Osteocyte (in vitro differentiated cells): ENCODE data around the gene TIMM44. TPM values are rescaled to one million over a fixed set of nuclear protein-coding genes. Genes with fewer than 3 reads are reported as not detected.

Experiments
- DNase-seq: peaks from one replicate; pipeline ENCODE4 v3.0.0; 2021; ENCODE audit warnings: mixed read lengths; ENCODE audit not compliant: unreplicated experiment; ENCODE audit errors: extremely low spot score
- H3K27ac Mint-ChIP-seq: one replicate; pipeline ENCODE4 v1.8.0; 2021; ENCODE audit warnings: mild to moderate bottlenecking, mixed read lengths; ENCODE audit not compliant: unreplicated experiment
- H3K27me3 Mint-ChIP-seq: one replicate; pipeline ENCODE4 v1.8.0; 2021; ENCODE audit warnings: mixed read lengths; ENCODE audit not compliant: unreplicated experiment
- H3K36me3 Mint-ChIP-seq: one replicate; pipeline ENCODE4 v1.8.0; 2021; ENCODE audit warnings: mixed read lengths; ENCODE audit not compliant: unreplicated experiment
- H3K4me1 Mint-ChIP-seq: one replicate; pipeline ENCODE4 v1.8.0; 2021; ENCODE audit warnings: mixed read lengths; ENCODE audit not compliant: unreplicated experiment
- H3K4me3 Mint-ChIP-seq: one replicate; pipeline ENCODE4 v1.8.0; 2021; ENCODE audit warnings: mild to moderate bottlenecking, moderate library complexity, mixed read lengths; ENCODE audit not compliant: unreplicated experiment
- H3K9me3 Mint-ChIP-seq: one replicate; pipeline ENCODE4 v1.8.0; 2021; ENCODE audit warnings: mixed read lengths; ENCODE audit not compliant: unreplicated experiment
- CTCF ChIP-seq: fragments of 200-600 bp; sonication (generic); IDR thresholded peaks from 2 replicates; pipeline ENCODE4 v1.5.0; 2021; ENCODE audit warnings: antibody characterized with exemption, mild to moderate bottlenecking, moderate library complexity
- total RNA-seq: library from RNA; stranded (reverse); gene quantifications from 2 replicates; pipeline ENCODE4 v1.2.1, GENCODE V29; 2021

The TIMM44 gene
- total RNA-seq, 1 donor from 2014 or later, result 73.4 TPM

- no peak for DNase-seq
- Mint-ChIP-seq H3K4me1 (peaks cover 14% of the 10 kb centered on the region), H3K9me3 (no peaks in the 10 kb centered on the region), H3K4me3 (no peak overlapping the region), H3K27me3 (no peaks in the 10 kb centered on the region), H3K36me3 (peaks cover 26% of the 10 kb centered on the region), H3K27ac (no peak overlapping the region)
- no peak for TF ChIP-seq CTCF
Measured at GRCh38 chr19:7982651-7983099, 39.2 kb upstream of the TIMM44 start.

- no peak for TF ChIP-seq CTCF
- Mint-ChIP-seq H3K4me3 (no peak overlapping the region), H3K4me1 (peaks cover 10% of the 10 kb centered on the region), H3K9me3 (no peaks in the 10 kb centered on the region), H3K27ac (no peak overlapping the region), H3K27me3 (no peaks in the 10 kb centered on the region), H3K36me3 (peaks cover 23% of the 10 kb centered on the region)
- no peak for DNase-seq
Measured at GRCh38 chr19:7982103-7982502, 38.6 kb upstream of the TIMM44 start.

- Mint-ChIP-seq H3K27me3 (no peaks in the 10 kb centered on the region), H3K4me3 (no peak overlapping the region), H3K27ac (no peak overlapping the region), H3K9me3 (no peaks in the 10 kb centered on the region), H3K36me3 (peaks cover 23% of the 10 kb centered on the region), H3K4me1 (peaks cover 8% of the 10 kb centered on the region)
- no peak for DNase-seq
- no peak for TF ChIP-seq CTCF
Measured at GRCh38 chr19:7981661-7982060, 38.2 kb upstream of the TIMM44 start.

GRCh38 chr19:7981199-7981598 lies 37.7 kb upstream of the TIMM44 start:
- Mint-ChIP-seq H3K27ac (no peak overlapping the region), H3K9me3 (no peaks in the 10 kb centered on the region), H3K4me3 (no peak overlapping the region), H3K4me1 (peaks cover 3% of the 10 kb centered on the region), H3K36me3 (peaks cover 22% of the 10 kb centered on the region), H3K27me3 (no peaks in the 10 kb centered on the region)
- DNase-seq, result no peak
- no peak for TF ChIP-seq CTCF

GRCh38 chr19:7980635-7981121 lies 37.2 kb upstream of the TIMM44 start:
- Mint-ChIP-seq H3K36me3 (peaks cover 20% of the 10 kb centered on the region), H3K27me3 (no peaks in the 10 kb centered on the region), H3K9me3 (no peaks in the 10 kb centered on the region), H3K4me3 (no peak overlapping the region), H3K27ac (no peak overlapping the region), H3K4me1 (no peaks in the 10 kb centered on the region)
- no peak for DNase-seq
- TF ChIP-seq CTCF, result no peak
